ENCODE measurements around the gene RPS4Y1. TPM values are rescaled to one million over a fixed set of nuclear protein-coding genes. Genes with fewer than 3 reads are reported as not detected.

Gene RPS4Y1
- total and polyA plus RNA-seq, 8 donors = 0.35 to 265 (median 90.8) TPM; not detected in 4

DNA sequence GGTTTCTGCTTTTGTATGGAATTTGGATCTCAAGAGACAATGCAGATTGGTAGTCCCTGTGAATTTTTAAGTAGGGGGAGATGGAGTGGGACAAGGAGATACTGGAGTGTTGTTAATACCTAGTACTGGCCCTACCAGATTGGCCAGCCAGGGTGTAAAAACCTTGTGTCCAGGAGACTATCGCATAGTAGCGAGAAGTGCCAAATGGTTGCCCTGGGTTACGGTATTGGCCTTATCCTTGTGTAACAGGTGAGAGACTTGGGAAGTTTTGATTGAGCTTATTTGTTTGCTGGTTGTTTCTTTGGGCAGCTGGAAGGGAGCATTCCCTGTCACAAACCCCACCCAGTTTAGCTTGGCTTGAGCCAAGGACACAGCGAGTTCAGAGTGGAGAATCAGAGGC, 5.4 kb downstream of the RPS4Y1 start:
- ATAC-seq = no peak
- Histone ChIP-seq H3K27me3 (no peaks in the 10 kb centered on the region), H3K36me3 (no peaks in the 10 kb centered on the region), H3K4me3 (no peak overlapping the region), H3K9me3 (no peaks in the 10 kb centered on the region), H3K27ac (no peak overlapping the region), H3K4me1 (no peaks in the 10 kb centered on the region)
- peak in 1 of 6 donors; percentile 73 for DNase-seq
- FAIRE-seq = no peak
- 41% methylated on average over 4 of the region's 4 CpGs; no CpG with 5 or more reads in 1 of the 2 donors for WGBS, 2 donors
- intact Hi-C loops (cut with DNase I) = no loop called here
- TF ChIP-seq, protein P1, sequence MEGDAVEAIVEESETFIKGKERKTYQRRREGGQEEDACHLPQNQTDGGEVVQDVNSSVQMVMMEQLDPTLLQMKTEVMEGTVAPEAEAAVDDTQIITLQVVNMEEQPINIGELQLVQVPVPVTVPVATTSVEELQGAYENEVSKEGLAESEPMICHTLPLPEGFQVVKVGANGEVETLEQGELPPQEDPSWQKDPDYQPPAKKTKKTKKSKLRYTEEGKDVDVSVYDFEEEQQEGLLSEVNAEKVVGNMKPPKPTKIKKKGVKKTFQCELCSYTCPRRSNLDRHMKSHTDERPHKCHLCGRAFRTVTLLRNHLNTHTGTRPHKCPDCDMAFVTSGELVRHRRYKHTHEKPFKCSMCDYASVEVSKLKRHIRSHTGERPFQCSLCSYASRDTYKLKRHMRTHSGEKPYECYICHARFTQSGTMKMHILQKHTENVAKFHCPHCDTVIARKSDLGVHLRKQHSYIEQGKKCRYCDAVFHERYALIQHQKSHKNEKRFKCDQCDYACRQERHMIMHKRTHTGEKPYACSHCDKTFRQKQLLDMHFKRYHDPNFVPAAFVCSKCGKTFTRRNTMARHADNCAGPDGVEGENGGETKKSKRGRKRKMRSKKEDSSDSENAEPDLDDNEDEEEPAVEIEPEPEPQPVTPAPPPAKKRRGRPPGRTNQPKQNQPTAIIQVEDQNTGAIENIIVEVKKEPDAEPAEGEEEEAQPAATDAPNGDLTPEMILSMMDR (IDR thresholded peaks at IDR 0.05) = no peak

DNA sequence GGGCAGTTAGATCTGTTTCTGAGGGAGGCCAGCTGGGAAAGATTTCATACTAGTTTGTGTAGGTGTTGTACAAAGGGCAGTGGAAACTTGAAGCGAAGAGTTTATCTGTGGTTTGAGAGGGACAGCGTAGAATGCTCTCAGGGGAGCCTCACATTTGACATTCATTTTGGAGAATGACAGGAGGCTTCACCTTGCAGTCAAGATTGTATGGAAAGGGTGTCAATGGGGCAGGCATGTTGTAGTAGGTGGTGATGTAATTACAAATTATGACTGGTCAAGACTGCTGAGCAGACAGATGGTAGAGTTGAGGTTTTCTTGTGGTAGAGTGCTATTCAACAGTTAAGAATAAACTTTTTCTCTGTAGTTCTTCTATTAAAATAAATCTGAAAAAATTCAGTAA, 7.0 kb downstream of the RPS4Y1 start:
- ATAC-seq (no peak), FAIRE-seq (no peak), DNase-seq (no peak)
- intact Hi-C loops (cut with DNase I) = no loop called here
- no peaks in the 10 kb centered on the region for H3K4me1 ChIP-seq
- WGBS, 2 donors = 90% methylated on average over 2 of the region's 2 CpGs; no CpG with 5 or more reads in 1 of the 2 donors
- H3K36me3 ChIP-seq = no peaks in the 10 kb centered on the region
- no peaks in the 10 kb centered on the region for H3K27me3 ChIP-seq
- H3K27ac ChIP-seq = no peak overlapping the region
- TF ChIP-seq, protein P1 (IDR thresholded peaks at IDR 0.05) = no peak
- H3K9me3 ChIP-seq = no peaks in the 10 kb centered on the region
- H3K4me3 ChIP-seq = no peak overlapping the region

DNA sequence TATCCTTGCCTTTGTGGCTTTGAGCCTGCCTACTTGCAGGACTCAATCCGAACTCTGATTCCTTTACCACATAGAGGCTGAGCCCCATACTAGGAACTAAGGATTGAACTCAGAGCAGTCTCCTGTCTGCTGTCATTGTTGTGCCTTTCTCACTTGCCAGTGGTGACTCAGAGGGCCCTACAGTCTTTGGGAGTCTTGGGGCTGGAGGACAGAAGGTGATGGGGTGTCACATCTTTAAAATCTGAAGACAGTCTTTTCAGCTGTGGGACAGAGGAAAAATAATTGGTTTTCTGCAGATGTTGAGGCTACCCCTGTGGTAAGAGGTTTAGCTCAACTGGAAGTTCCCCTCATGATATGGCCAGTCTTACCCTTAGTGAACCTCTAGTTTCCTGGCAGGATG, 8.0 kb downstream of the RPS4Y1 start:
- H3K36me3 ChIP-seq = no peaks in the 10 kb centered on the region
- intact Hi-C loops (cut with DNase I) = no loop called here
- WGBS, 2 donors = 98% methylated on average over 1 of the region's 1 CpG; no CpG with 5 or more reads in 1 of the 2 donors

DNA sequence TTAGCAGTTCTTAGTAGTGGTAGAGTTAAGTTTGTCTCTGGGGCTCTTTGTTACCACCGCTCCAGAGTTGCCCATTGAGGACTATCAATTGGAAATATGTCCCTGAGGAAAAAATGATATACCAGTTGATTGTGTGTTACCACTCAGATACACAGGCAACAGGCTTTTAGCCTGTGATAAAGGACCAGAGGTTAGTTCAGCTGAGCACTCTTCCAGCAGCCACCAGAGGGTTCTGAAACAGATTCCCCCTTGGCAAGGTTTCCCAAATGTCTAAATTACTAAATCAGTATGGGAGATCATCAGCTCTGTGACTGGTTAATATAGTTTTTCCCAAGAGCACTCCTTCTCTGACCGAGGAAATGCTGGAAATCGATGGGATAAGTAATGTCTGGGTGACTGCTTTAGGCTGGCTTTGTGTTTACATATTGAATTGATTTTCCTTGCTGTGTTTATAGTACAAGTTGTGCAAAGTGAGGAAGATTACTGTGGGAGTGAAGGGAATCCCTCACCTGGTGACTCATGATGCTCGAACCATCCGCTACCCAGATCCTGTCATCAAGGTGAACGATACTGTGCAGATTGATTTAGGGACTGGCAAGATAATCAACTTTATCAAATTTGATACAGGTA, 12.9 kb downstream of the RPS4Y1 start:
- TF ChIP-seq, protein P1 (IDR thresholded peaks at IDR 0.05) = no peak
- H3K4me3 ChIP-seq = no peak overlapping the region
- no peaks in the 10 kb centered on the region for H3K27me3 ChIP-seq
- ATAC-seq = no peak
- intact Hi-C loops (cut with DNase I) = no loop called here
- no peak overlapping the region for H3K27ac ChIP-seq
- H3K36me3 ChIP-seq = no peaks in the 10 kb centered on the region
- H3K9me3 ChIP-seq = no peaks in the 10 kb centered on the region
- 40% methylated on average over 6 of the region's 6 CpGs; no CpG with 5 or more reads in 1 of the 2 donors for WGBS, 2 donors
- DNase-seq = peak in 1 of 6 donors; percentile 8
- H3K4me1 ChIP-seq = no peaks in the 10 kb centered on the region
- FAIRE-seq = no peak

More for the DNA sequence above, 8.0 kb downstream of the RPS4Y1 start:
- no peak overlapping the region for H3K27ac ChIP-seq
- no peak overlapping the region for H3K4me3 ChIP-seq
- H3K9me3 ChIP-seq = no peaks in the 10 kb centered on the region
- no peaks in the 10 kb centered on the region for H3K4me1 ChIP-seq
- FAIRE-seq = no peak
- TF ChIP-seq, protein P1 (IDR thresholded peaks at IDR 0.05) = no peak
- no peak for ATAC-seq
- DNase-seq = no peak
- no peaks in the 10 kb centered on the region for H3K27me3 ChIP-seq

DNA sequence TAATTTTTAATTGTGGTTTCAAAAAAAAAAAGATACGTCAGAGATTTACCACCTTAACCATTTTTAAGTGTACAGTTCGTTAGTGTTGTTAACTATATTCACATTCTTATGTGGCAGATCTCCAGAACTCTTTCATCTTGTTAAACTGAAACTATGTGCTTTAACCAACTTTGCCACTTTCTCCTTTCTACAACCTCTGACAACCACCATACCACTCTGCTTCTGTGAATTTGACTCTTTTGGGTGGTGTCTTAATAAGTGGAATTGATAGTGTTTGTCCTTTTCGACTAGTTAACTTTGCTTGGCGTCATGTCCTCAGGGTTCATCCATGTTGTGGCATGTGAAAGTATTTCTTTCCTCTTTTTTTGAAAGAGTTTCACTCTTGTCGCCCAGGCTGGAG, 15.7 kb downstream of the RPS4Y1 start:
- H3K27me3 ChIP-seq = no peaks in the 10 kb centered on the region
- H3K4me3 ChIP-seq = no peak overlapping the region
- WGBS, 2 donors = 92% methylated on average over 5 of the region's 5 CpGs; no CpG with 5 or more reads in 1 of the 2 donors
- no peaks in the 10 kb centered on the region for H3K4me1 ChIP-seq
- no peak for ATAC-seq
- FAIRE-seq = no peak
- DNase-seq = no peak
- no peak overlapping the region for H3K27ac ChIP-seq
- H3K36me3 ChIP-seq = no peaks in the 10 kb centered on the region
- TF ChIP-seq, protein P1 (IDR thresholded peaks at IDR 0.05) = no peak
- H3K9me3 ChIP-seq = no peaks in the 10 kb centered on the region
- intact Hi-C loops (cut with DNase I) = no loop called here
